Measurements from ENCODE around the gene LIF.

DNA sequence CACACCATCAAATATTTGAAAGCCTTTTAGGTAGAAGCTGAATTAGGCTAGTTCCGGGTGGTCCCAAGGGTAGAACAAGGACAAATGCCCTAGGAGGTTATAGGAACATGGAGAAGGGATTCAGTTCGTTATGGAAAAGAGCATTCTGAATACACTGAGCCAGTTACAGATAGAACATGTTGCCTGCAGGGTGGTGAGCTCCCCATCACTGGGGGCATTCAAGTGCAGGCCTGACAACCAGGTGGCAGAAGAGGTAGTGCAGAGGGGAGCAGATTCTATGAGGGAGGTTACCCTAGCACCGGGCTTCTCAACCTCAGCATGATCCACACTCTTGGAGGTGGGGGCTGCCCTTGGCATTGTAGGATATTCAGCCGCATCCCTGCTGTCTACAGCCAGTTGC lies 24.2 kb downstream of the LIF start:
- TF ChIP-seq ZNF302 (tag by site-specific recombination; IDR thresholded peaks at IDR 0.05; ENCODE audit: low read depth) (no peak), ZIC2 (tag by site-specific recombination; IDR thresholded peaks at IDR 0.05) (no peak), REST (tag by site-specific recombination; IDR thresholded peaks at IDR 0.05) (no peak), ZNF121 (tag by site-specific recombination; IDR thresholded peaks at IDR 0.05) (no peak), CTCF (tag by site-specific recombination; IDR thresholded peaks at IDR 0.05) (no peak), ZNF114 (tag by site-specific recombination; IDR thresholded peaks at IDR 0.05) (no peak), ZBTB17 (tag by site-specific recombination; IDR thresholded peaks at IDR 0.05) (no peak), ZNF707 (tag by site-specific recombination; IDR thresholded peaks at IDR 0.05) (no peak), ZFP3 (tag by site-specific recombination; IDR thresholded peaks at IDR 0.05; ENCODE audit: low read depth) (no peak), ZFP69B (tag by site-specific recombination; IDR thresholded peaks at IDR 0.05) (no peak)

Data from HEK293 (cell line).